Measurements from ENCODE around the gene CDT1. TPM values are rescaled to one million over a fixed set of nuclear protein-coding genes. Genes with fewer than 3 reads are reported as not detected.
A peak's percentile ranks its signal among the peaks of the same experiment; 100 is the strongest.

The CDT1 gene
- total RNA-seq (2014; rRNA removed; shearing (Covaris generic)): 36.7 and 45.7 TPM in 2 replicates

DNA sequence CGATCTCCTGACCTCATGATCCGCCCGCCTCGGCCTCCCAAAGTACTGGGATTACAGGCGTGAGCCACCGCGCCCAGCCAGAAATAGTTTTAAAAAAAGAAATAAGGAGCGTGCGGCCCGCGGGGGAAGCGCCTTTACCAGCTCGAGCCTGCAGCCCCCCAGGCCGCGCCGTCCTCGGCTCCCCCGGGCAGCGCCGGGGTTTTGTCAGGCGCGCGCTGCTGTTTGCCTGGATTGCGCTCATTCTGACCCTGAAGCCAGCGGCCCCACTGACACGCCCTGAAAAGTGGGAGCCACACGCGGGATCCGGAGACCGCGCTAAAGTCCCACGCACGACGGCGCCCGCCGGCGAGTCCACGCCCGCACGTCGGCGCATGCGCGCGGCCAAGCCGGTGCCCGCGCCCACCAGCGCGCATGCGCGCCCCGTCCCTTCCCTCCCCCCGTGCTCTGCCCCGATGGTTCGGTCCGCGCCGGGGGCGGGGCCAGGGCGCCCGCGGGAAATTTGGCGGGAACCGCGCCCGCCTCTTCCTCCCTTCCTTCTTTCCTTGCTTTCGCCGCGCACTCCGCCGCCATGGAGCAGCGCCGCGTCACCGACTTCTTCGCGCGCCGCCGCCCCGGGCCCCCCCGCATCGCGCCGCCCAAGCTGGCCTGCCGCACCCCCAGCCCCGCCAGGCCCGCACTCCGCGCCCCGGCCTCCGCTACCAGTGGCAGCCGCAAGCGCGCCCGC, at the start of gene CDT1:
TSS of gene CDT1 (plus strand) at position 526 of the 724 bp plus-strand sequence. CDS start at position 569, 43 bp downstream.
- peak; percentile 84 to 90 for DNase-seq (ENCODE audit: low read depth in 1 of 2, low spot score in 2 of 2)
- Histone ChIP-seq H3K36me3 (peaks cover 43% of the 10 kb centered on the region), H3K9me3 (replicated peaks) (no peaks in the 10 kb centered on the region), H3K27ac (peak within 1 kb of the TSS; percentile 56), H3K27me3 (replicated peaks) (no peaks in the 10 kb centered on the region), H3K4me3 (peak within 1 kb of the TSS; percentile 65), H3K4me1 (replicated peaks) (peaks cover 41% of the 10 kb centered on the region)

DNA sequence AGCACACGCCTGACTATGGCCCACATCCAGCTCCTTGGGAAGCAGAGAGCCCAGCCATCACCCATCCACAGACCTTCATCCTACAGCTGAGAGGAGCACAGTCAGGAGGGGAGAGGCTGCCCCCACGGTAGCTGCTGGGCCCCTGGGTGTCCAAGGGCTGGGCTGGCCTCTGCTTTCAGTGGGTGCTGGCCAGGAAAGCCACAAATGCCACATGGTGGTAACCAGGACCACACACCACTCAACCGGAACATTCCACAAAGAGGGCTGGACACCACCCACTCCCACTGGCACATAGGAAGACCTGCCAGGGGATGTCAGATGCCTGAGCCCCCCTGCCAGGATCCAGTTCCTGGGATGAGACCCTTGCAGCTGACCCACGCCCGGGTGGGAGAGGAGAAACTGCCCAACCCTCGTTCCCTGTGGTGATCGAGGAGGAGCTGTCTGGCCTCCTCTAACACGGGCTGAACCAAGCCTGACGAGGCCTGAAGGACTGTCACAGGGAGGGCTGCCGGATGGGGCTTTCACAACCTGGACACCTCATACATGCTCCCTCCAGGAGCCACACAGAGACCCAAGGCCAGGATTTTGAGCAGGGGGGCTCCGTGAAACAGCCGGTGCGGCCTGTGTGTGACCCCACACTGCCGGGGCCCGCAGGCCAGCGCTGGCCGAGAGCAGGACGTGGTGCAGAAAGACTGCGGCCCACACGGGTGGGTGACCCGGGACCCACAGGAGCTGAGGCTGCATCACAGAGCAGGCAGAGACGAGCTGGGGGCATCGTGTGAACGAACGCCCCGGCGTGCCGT, 49.3 kb upstream of the CDT1 start:
- Histone ChIP-seq H3K27ac (peak overlapping the region; percentile 21; the same call in 1 of the 2 replicates), H3K27me3 (replicated peaks) (no peaks in the 10 kb centered on the region), H3K4me3 (no peak overlapping the region), H3K9me3 (replicated peaks) (no peaks in the 10 kb centered on the region), H3K36me3 (peaks cover 78% of the 10 kb centered on the region), H3K4me1 (replicated peaks) (peaks cover 47% of the 10 kb centered on the region)
- DNase-seq (ENCODE audit: low read depth in 1 of 2, low spot score in 2 of 2): peak; percentile 76 to 80

DNA sequence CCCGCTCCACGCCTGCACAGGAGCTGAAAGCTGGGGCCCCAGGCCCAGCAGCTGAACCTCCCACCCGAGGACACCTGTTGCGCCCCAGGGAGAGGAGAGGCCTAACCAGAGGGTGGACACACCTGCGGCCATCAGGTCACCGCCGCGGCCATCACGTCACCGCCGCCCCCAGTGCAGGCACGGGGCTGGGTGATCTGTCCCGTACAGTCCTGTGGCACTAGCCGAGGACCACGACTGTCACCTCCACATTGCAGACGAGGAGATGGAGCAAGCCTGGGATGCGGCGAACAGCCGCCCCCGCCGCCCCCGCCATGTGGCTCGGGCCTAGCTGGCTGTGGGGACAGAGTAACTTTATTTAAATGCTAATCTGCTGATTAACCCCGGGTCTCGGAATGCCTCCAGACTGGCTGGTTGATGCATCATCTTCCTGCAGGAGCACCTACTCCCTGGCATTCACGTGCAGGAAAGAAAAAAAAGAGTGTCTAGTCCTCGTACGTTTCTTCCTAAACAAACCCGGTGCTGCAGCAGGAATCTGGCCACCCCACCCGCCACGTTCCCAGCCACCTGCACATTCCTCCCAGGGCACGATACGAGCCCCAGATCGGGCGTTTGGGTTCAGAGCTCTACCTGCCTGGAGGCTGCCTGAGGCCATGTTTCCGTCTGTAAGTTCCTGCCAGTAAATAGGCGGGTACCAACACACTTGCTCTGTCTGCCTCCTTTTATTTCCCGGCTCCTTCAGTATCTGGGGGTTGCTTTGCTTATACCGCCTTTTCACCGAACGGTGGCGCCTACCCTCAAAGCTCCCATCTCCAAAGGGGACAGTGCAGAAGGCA, 48.5 kb upstream of the CDT1 start:
- peak overlapping the region; percentile 21; the same call in 1 of the 2 replicates for H3K27ac ChIP-seq
- H3K4me3 ChIP-seq: no peak overlapping the region
- no peaks in the 10 kb centered on the region for H3K9me3 ChIP-seq (replicated peaks)
- peaks cover 52% of the 10 kb centered on the region for H3K4me1 ChIP-seq (replicated peaks)
- DNase-seq (ENCODE audit: low read depth in 1 of 2, low spot score in 2 of 2): peak in 1 of 2 experiments; percentile 35
- no peaks in the 10 kb centered on the region for H3K27me3 ChIP-seq (replicated peaks)
- peaks cover 74% of the 10 kb centered on the region for H3K36me3 ChIP-seq

DNA sequence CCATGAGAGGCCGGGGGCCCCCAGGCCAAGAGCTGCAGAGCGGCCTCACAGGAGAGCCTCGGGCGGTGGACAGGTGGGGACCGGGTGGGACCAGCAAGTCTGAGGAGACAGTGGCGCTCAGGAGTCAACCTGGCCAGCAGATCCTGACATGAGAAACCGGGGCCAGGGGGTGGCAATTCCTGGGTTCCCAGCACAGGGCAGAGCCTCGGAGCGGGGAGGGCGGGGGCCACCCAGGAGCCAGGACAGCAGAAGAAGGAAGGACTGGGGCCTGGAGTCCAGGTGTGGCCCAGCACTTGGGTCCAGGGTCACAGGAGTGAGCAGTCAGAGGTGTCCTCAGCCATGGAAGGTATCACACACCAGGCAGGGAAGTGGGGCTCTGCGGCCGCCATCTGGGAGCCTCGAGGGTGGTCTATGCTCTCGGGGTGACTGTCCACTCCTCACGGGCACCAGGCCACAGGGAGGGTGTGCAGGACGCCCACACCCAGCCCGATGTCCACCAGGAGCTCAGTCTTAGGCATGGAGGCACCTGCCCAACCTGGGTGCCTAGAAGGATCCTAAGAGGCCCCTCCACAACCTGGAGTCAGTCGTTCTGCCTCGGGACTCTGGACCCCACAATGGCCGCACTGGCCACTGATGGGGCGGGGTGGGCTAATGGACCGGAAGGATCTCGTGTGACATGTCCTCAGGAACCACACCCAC, 47.7 kb upstream of the CDT1 start:
- H3K36me3 ChIP-seq: peaks cover 76% of the 10 kb centered on the region
- no peak overlapping the region for H3K4me3 ChIP-seq
- peaks cover 54% of the 10 kb centered on the region for H3K4me1 ChIP-seq (replicated peaks)
- no peak for DNase-seq (ENCODE audit: low read depth in 1 of 2, low spot score in 2 of 2)
- no peaks in the 10 kb centered on the region for H3K9me3 ChIP-seq (replicated peaks)
- no peak overlapping the region for H3K27ac ChIP-seq
- H3K27me3 ChIP-seq (replicated peaks): no peaks in the 10 kb centered on the region

DNA sequence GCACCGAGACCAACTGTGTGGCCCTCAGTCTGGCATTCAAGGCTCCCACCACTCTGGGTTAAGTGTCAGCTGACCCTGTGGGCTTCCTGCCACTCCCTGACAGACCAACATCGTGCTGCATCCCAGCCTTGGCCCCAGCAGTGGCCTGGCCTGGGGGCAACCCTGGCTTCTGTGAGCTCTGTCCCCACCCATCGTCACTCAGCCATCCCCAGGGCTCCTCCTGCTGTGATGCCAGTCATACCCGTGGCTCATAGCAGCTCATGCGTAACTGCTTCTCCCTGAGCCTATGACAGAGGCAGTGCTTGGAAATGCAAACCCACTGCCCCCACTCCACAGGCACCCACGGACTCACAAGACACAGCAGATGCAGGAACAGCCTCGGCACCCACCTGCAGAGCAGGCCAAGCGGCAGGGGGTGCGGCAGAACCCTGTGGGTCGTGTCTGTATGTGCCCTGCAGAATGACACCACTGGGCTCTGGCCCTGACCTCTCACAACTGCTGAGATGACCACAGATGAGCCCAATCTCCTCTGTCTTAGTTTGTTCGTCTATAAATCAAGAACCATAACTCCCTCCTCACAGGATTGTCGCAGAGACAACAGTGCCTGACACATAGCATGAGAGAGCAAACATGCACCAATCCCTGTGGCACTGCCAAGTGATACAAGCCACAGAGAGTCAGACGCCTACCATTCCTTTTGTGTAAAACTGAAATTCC, 45.2 kb upstream of the CDT1 start:
- H3K4me1 ChIP-seq (replicated peaks): peaks cover 57% of the 10 kb centered on the region
- H3K36me3 ChIP-seq: peaks cover 78% of the 10 kb centered on the region
- no peak for DNase-seq (ENCODE audit: low read depth in 1 of 2, low spot score in 2 of 2)
- no peaks in the 10 kb centered on the region for H3K27me3 ChIP-seq (replicated peaks)
- no peak overlapping the region for H3K4me3 ChIP-seq
- H3K27ac ChIP-seq: no peak overlapping the region
- no peaks in the 10 kb centered on the region for H3K9me3 ChIP-seq (replicated peaks)

DNA sequence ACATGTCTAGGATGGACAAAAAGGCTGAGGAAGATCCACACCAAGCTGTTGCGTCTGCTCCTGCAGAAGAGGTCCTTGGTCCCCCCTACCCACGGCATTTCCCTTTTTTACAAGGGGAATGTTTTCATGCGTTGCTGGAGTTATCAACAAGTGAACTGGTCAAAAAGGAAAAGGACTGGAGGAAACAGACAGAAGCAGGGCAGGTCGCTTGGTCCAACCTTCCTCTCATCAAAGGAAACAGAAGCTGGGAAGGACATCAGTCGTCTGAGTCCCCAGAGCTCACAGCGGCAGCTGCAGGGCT, 44.7 kb upstream of the CDT1 start:
- H3K4me1 ChIP-seq (replicated peaks): peaks cover 57% of the 10 kb centered on the region
- H3K4me3 ChIP-seq: no peak overlapping the region
- no peaks in the 10 kb centered on the region for H3K9me3 ChIP-seq (replicated peaks)
- no peak overlapping the region for H3K27ac ChIP-seq
- H3K27me3 ChIP-seq (replicated peaks): no peaks in the 10 kb centered on the region
- H3K36me3 ChIP-seq: peaks cover 78% of the 10 kb centered on the region
- no peak for DNase-seq (ENCODE audit: low read depth in 1 of 2, low spot score in 2 of 2)

DNA sequence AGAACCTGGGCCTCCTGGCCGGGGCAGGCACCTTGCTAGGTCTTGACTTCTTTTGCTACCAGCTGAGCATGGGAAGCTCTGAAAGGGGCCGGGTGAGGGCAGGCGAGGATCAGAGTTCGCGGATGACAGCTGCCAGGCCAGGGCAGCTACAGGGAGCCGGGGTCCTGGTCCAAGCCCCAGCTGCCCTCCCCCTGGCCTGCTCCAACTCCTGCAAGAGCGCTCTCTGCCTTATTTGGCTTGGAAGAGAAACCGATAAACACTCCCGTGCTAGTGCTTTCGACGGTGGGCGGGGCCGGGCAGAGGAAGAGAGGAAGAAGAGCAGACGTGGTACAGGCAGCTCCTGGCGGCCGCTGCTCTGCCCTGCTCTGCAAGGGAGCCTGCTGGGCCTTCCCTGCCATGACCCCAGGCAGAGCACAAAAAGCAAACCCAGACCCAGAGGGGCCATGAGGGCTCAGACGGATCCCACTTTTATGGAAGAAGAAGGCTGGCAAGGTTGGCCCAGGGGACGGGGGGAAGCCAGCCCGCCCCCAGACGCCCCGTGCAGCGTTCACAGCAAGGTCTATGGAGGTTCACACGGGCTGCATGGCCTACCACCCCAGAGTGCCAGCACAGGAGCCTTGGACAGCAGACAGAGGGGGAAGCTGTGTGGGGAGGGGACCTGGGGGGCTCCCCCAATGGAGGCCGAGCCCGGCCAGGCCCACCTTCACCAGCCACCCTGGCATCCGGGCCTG, 44.2 kb upstream of the CDT1 start:
- Histone ChIP-seq H3K4me3 (no peak overlapping the region), H3K9me3 (replicated peaks) (no peaks in the 10 kb centered on the region), H3K36me3 (peaks cover 79% of the 10 kb centered on the region), H3K4me1 (replicated peaks) (peaks cover 57% of the 10 kb centered on the region), H3K27me3 (replicated peaks) (no peaks in the 10 kb centered on the region), H3K27ac (no peak overlapping the region)
- DNase-seq (ENCODE audit: low read depth in 1 of 2, low spot score in 2 of 2): no peak

DNA sequence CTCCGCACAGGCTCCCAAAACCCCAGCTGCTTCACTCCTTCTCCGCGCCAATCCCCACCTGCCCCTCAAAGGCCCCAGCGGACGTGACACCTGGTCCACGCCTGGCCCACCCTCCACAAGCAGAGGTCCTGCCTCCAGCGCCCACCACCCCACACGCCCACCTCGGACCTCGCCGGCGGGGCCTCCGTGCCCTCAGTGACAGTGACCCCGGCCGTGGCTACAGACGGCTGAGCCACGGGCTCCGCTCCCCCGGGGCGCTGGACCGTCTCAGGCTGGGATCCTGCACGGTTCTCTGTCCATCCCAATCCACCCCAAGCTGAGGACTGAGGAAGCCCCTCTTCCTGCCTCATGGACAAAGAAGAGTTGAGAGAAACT, 43.6 kb upstream of the CDT1 start:
- no peaks in the 10 kb centered on the region for H3K27me3 ChIP-seq (replicated peaks)
- no peak overlapping the region for H3K27ac ChIP-seq
- no peaks in the 10 kb centered on the region for H3K9me3 ChIP-seq (replicated peaks)
- H3K4me1 ChIP-seq (replicated peaks): peaks cover 56% of the 10 kb centered on the region
- no peak overlapping the region for H3K4me3 ChIP-seq
- no peak for DNase-seq (ENCODE audit: low read depth in 1 of 2, low spot score in 2 of 2)
- H3K36me3 ChIP-seq: peaks cover 77% of the 10 kb centered on the region

DNA sequence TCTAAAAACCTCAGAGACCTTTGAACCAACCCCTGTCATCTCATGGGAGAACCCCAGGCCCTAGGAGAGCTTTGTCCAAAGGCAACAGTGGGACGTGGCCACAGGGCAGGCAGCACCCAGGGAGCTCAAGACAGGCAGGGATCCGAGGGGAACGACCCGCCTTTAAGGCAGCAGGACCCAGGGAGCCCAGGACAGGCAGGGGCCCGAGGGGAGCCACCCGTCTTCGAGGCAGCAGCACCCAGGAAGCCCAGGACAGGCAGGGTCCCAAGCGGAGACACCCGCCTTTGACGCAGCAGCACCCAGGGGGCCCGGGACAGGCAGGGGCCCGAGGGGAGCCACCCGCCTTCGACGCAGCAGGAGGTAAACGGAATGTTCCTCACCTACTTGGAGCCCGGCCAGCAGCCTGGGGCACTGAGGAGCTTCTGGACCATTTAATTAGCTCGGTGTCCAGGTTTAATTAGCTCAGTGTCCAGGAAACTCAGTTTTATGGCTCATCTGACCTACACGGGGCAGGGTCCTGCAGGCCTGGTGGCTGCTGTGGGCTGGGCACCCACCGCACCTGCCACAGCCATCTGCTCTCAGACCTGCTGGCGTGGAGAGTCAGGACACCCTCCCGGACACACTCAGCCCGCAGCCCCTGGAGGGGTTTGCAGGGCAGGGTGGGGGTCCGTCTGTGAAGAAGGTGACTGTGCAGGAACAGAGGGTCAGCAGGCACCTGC, 43.0 kb upstream of the CDT1 start:
- DNase-seq (ENCODE audit: low read depth in 1 of 2, low spot score in 2 of 2): no peak
- Histone ChIP-seq H3K27ac (no peak overlapping the region), H3K36me3 (peaks cover 77% of the 10 kb centered on the region), H3K4me3 (no peak overlapping the region), H3K9me3 (replicated peaks) (no peaks in the 10 kb centered on the region), H3K27me3 (replicated peaks) (no peaks in the 10 kb centered on the region), H3K4me1 (replicated peaks) (peaks cover 55% of the 10 kb centered on the region)

DNA sequence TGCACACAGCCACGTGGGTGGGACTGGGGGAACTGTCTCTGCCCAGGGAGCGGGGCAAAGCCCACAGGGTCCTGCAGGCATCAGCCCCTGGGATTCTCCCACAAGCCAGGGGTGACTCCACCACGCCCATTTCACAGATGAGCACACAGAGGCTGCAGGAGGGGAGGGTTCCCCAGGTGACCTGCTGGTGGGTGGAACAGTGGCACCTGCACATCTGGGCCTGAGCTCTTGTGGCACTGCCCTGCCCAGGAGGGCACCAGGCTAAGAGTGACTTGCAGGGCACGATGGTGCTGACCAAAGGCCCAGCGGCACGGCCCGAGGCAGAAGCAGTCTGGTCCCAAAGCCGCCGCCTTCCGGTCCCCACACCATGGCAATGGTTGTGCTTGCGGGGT, 42.5 kb upstream of the CDT1 start:
- no peaks in the 10 kb centered on the region for H3K27me3 ChIP-seq (replicated peaks)
- no peak overlapping the region for H3K27ac ChIP-seq
- H3K36me3 ChIP-seq: peaks cover 77% of the 10 kb centered on the region
- DNase-seq (ENCODE audit: low read depth in 1 of 2, low spot score in 2 of 2): no peak
- no peaks in the 10 kb centered on the region for H3K9me3 ChIP-seq (replicated peaks)
- H3K4me1 ChIP-seq (replicated peaks): peaks cover 55% of the 10 kb centered on the region
- no peak overlapping the region for H3K4me3 ChIP-seq

DNA sequence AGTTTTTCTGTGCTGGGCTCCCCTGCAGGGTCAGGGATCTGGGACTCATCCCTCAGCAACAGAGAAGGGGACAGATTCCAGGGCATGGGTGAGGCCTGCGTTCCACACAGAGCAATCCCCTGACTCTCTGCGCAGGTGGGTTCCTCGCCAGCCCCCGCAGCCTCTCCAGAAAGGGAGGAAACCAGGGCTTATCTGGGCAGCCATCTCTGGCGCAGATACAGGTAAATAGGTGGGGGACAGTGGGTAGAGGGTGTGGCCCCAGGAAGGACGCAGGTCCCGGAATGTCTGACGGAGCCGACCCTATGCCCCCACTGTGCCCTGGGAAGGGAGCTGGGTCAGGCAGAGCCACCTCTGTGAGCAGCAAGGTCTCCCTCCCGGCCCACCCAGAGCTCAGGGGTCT, 41.8 kb upstream of the CDT1 start:
- peaks cover 52% of the 10 kb centered on the region for H3K4me1 ChIP-seq (replicated peaks)
- no peak overlapping the region for H3K4me3 ChIP-seq
- no peaks in the 10 kb centered on the region for H3K27me3 ChIP-seq (replicated peaks)
- peaks cover 80% of the 10 kb centered on the region for H3K36me3 ChIP-seq
- H3K9me3 ChIP-seq (replicated peaks): no peaks in the 10 kb centered on the region
- no peak for DNase-seq (ENCODE audit: low read depth in 1 of 2, low spot score in 2 of 2)
- H3K27ac ChIP-seq: no peak overlapping the region

DNA sequence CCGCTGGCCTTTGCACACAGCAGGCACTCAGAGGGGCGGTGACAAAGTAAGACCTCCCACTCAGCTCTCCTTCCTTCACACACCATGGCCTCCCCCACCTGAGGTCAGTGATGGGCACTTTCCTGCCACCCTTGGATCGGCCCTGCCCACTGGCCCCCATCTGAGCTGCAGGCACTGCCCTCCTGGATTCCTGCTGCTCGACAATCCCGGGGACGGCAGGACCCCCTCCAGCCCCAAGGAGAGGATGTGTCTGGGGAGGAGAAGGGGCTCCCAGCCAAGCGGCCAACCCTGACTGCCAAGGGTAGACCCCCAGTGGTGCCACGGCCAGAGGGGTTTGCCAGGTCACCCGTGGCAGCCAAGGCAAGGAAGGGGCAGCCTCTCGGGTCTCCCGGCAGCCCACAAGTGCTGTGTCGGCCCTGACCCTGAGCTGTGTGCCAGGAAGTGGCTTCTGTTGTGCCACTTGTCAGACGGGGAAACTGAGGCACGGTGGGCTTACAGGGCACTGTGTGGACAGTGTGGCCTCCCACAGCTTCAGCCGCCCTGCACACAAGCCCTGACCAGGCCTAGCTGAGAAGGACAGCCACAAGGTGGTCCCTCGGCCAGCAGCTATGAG, 41.2 kb upstream of the CDT1 start:
- Histone ChIP-seq H3K4me3 (no peak overlapping the region), H3K4me1 (replicated peaks) (peaks cover 55% of the 10 kb centered on the region), H3K9me3 (replicated peaks) (no peaks in the 10 kb centered on the region), H3K36me3 (peaks cover 84% of the 10 kb centered on the region), H3K27ac (no peak overlapping the region), H3K27me3 (replicated peaks) (no peaks in the 10 kb centered on the region)
- no peak for DNase-seq (ENCODE audit: low read depth in 1 of 2, low spot score in 2 of 2)

Measured in SJSA1 (cell line).